Neuron (in vitro differentiated cells): ENCODE measurements around the gene DOK7.

Experiments used
- H2AFZ ChIP-seq: one replicate; pipeline ENCODE4 v1.6.1; 2013; ENCODE audit warnings: low read depth, mild to moderate bottlenecking, inconsistent platforms, low read length, moderate library complexity
- H3K27me3 ChIP-seq: one replicate; pipeline ENCODE4 v1.6.1; 2013; ENCODE audit warnings: low read length; ENCODE audit not compliant: insufficient read depth
- H3K36me3 ChIP-seq: one replicate; pipeline ENCODE4 v1.6.1; 2013; ENCODE audit warnings: low read length; ENCODE audit not compliant: insufficient read depth
- H3K4me1 ChIP-seq: one replicate; pipeline ENCODE4 v1.6.1; 2013; ENCODE audit warnings: low read length; ENCODE audit not compliant: insufficient read depth
- H3K4me3 ChIP-seq: 2 replicates; pipeline ENCODE4 v1.5.1; 2013; ENCODE audit warnings: mild to moderate bottlenecking, low read length, moderate library complexity
- H3K9me3 ChIP-seq: one replicate; pipeline ENCODE4 v1.6.1; 2013; ENCODE audit warnings: low read length

DOK7 gene

DNA sequence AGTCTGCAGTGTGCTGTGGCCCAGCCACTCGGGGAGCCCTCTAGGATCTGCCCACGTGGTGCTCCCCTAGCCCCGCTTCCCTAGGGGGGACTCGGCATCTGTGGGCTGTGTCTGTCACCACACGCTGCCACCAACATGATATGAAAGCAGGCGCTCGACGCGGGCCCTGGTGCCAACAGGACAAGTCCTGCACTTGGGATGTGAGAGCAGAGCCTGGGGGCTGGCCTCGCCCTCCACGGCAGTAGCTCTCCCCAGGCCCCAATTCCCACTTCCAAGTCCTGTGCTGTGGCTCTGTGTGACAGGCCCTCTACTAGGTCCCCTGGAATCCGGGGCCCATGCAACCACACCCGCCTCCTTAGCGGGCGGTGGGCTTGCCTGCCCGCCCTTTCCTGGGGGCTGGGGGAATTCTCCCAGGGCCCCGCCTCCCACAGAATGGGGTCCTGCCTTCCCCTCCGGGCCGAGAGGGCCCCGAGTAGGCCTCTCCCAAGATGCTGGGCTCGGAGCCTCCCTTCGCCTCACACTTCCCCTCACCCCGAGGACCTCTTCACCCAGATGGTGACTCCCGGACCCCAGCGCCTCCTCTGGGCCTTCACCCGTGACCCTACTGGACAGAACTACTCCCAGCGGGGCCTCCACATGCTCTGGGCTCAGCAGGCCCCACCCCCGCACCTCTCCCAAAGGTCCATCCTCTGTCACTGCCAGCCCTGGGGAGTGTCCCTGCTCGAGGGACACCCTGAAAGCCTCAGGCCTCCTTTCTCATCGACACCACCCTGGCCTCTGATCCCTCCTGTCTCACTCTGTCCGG, 57.9 kb downstream of the DOK7 start:
- no peaks in the 10 kb centered on the region for H3K27me3 ChIP-seq
- no peak overlapping the region for H2AFZ ChIP-seq
- no peaks in the 10 kb centered on the region for H3K9me3 ChIP-seq
- peaks cover 83% of the 10 kb centered on the region for H3K36me3 ChIP-seq
- no peaks in the 10 kb centered on the region for H3K4me1 ChIP-seq
- no peak overlapping the region for H3K4me3 ChIP-seq

DNA sequence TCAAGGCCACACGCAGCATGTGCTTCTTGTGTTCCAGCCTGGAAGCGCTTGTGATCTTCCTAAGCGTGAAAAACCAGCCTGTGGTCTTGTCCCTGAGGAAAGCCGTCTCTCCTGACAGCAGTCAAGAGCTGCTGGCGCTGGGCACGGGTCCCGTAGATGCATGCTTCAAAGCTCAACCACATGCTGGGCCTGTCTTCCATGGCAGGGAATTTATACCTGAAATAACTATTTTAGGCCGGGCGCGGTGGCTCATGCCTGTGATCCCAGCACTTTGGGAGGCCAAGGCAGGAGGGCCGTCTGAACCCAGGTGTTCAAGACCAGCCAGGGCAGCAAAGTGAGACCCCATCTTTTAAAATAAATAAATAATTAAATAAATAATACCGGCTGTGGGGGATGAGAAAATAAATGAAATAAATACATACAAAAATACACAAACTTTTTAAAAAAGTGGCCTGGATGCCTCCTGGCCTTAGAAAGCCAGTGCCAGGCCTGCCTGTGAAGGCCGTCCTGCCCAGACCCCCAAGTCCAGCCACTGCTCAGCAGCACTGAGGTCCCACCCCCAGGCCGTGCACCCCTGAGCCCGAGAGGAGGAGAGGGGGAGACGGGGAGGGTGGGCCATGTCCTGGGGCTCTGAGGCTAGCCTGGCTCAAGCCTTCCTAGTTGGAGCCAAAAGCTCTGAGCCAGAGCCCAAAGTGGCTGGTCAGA, 58.7 kb downstream of the DOK7 start:
- no peaks in the 10 kb centered on the region for H3K4me1 ChIP-seq
- no peaks in the 10 kb centered on the region for H3K9me3 ChIP-seq
- H3K27me3 ChIP-seq, result no peaks in the 10 kb centered on the region
- peaks cover 77% of the 10 kb centered on the region for H3K36me3 ChIP-seq
- no peak overlapping the region for H3K4me3 ChIP-seq
- no peak overlapping the region for H2AFZ ChIP-seq

DNA sequence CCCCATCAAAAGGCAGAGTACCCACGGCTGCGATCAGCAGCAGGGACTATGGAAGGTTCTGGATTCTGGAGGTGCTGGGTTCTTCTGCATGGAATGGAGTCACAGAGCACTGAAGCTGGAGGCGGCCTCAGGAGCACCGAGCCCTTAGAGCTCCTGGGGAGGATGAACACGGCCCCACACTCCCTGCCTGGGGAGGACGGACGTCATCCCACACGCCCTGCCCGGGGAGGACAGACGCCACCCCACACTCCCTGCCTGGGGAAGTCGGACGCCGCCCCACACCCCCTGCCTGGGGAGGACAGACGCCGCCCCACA, 59.2 kb downstream of the DOK7 start:
- Histone ChIP-seq H3K4me1 (no peaks in the 10 kb centered on the region), H2AFZ (no peak overlapping the region), H3K9me3 (no peaks in the 10 kb centered on the region), H3K27me3 (no peaks in the 10 kb centered on the region), H3K4me3 (no peak overlapping the region), H3K36me3 (peaks cover 72% of the 10 kb centered on the region)

DNA sequence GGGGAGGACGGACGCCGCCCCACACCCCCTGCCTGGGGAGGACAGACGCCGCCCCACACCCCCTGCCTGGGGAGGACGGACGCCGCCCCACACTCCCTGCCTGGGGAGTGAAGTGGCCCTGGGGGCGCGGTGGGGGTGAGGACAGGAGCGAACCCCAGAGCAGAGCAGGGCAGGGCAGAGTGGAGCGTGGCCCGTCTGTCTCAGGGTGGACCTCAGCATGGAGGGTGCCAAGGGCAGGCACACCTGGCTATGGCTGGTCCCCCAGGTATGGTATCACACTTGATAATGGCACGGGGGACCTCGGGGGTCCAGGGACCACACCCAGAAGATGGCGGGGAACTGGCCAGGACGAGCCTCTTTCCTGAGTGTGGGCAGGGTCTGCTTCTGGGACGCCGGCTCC, 59.5 kb downstream of the DOK7 start:
- no peak overlapping the region for H2AFZ ChIP-seq
- H3K9me3 ChIP-seq, result no peaks in the 10 kb centered on the region
- peaks cover 72% of the 10 kb centered on the region for H3K36me3 ChIP-seq
- H3K4me3 ChIP-seq, result no peak overlapping the region
- H3K27me3 ChIP-seq, result no peaks in the 10 kb centered on the region
- no peaks in the 10 kb centered on the region for H3K4me1 ChIP-seq

DNA sequence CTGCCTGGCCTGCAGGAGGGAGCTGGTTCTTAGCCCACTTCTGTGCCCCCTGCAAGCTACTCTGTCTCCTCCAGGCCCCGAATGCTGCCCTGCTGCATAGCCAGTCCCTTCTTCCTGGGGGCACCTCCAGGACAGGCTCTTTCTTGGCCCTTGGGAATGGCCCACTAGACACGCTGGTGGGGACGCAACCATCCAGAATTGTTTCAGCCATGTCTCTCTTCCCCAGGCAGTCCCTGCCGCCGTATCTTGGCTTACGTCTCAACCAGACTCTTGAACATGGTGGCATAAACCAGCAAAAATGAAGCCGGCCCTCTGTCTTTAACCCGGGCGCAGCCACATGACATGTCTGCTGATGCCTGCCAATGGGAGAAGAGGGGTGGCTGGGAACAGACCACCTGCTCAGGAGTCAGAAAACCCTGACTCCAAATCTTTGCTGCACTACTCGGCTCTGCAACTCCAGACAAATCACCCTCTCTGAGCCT, 60.1 kb downstream of the DOK7 start:
- Histone ChIP-seq H3K36me3 (peaks cover 67% of the 10 kb centered on the region), H3K4me3 (no peak overlapping the region), H2AFZ (no peak overlapping the region), H3K9me3 (no peaks in the 10 kb centered on the region), H3K27me3 (no peaks in the 10 kb centered on the region), H3K4me1 (no peaks in the 10 kb centered on the region)

DNA sequence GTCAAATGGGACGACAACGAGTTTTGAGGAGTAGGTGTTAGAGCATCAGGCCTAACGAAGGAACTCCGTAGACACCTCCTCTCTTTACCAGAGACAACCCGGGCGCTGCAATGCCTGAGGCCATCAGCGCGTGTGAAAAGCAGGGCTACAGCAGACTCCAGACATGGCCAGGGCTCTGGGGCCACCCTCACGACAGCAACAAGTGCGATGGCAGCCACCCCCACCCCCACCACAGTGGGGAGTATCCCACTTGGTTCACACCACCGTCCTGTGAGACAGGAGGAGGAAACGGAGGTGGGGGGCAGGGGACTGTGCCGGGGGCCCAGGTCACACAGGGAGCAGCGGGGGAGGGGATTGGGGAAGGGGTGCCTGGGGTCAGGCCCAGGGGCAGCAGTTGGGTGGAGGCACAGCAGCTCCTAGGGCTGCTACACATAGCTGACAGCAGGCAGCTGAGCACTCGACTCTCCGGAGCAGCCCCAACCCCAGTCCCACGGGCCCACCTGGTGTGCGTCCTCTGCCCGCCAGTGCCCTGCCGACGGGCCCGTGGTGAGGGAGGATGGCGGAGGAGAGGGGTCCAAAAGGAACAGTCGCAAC, 60.6 kb downstream of the DOK7 start:
- no peak overlapping the region for H2AFZ ChIP-seq
- H3K36me3 ChIP-seq, result peaks cover 68% of the 10 kb centered on the region
- no peak overlapping the region for H3K4me3 ChIP-seq
- no peaks in the 10 kb centered on the region for H3K27me3 ChIP-seq
- no peaks in the 10 kb centered on the region for H3K4me1 ChIP-seq
- H3K9me3 ChIP-seq, result no peaks in the 10 kb centered on the region

DNA sequence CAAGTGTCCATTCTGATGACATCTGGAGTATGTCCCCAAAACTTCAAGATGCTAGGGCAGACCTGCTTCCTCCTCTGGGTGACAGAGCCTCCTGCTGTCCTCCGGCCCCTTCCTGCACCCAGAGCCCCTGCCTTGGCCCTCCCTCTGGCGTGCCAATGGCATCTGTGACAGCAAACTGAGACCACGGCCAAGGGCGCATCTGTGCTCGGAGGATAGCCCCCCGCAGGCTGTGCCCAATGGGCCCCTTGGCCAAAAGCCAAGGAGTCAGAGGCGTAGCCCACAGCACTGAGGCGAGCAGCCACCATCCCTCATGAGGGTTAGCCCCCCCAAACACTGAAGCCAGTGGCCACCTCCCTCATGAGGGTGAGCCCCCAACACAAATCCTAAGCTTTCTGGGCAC, 61.2 kb downstream of the DOK7 start:
- Histone ChIP-seq H3K9me3 (no peaks in the 10 kb centered on the region), H2AFZ (no peak overlapping the region), H3K4me3 (no peak overlapping the region), H3K36me3 (peaks cover 65% of the 10 kb centered on the region), H3K4me1 (no peaks in the 10 kb centered on the region), H3K27me3 (no peaks in the 10 kb centered on the region)

DNA sequence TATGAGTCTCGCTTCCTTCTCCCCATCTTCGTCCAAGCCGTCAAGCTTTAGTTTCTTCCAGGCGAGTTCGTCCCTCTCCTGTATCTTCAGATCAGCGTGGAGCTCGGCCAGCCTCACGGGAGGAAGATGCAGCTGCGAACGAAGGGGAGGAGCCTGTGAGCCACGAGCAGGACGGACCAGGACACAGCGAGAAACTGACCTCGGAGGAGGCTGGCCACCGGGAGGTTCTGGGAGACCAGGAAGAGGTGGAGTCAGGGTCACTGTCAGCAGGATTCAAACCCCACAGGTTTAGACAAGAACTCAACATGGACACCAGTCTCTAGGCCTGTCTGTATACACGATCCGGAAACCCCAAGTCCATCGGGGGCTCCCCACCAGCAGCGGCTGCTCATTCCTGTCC, 61.8 kb downstream of the DOK7 start:
- peaks cover 64% of the 10 kb centered on the region for H3K36me3 ChIP-seq
- H3K9me3 ChIP-seq, result no peaks in the 10 kb centered on the region
- H3K4me1 ChIP-seq, result peaks cover 5% of the 10 kb centered on the region
- H2AFZ ChIP-seq, result no peak overlapping the region
- H3K4me3 ChIP-seq, result no peak overlapping the region
- no peaks in the 10 kb centered on the region for H3K27me3 ChIP-seq

DNA sequence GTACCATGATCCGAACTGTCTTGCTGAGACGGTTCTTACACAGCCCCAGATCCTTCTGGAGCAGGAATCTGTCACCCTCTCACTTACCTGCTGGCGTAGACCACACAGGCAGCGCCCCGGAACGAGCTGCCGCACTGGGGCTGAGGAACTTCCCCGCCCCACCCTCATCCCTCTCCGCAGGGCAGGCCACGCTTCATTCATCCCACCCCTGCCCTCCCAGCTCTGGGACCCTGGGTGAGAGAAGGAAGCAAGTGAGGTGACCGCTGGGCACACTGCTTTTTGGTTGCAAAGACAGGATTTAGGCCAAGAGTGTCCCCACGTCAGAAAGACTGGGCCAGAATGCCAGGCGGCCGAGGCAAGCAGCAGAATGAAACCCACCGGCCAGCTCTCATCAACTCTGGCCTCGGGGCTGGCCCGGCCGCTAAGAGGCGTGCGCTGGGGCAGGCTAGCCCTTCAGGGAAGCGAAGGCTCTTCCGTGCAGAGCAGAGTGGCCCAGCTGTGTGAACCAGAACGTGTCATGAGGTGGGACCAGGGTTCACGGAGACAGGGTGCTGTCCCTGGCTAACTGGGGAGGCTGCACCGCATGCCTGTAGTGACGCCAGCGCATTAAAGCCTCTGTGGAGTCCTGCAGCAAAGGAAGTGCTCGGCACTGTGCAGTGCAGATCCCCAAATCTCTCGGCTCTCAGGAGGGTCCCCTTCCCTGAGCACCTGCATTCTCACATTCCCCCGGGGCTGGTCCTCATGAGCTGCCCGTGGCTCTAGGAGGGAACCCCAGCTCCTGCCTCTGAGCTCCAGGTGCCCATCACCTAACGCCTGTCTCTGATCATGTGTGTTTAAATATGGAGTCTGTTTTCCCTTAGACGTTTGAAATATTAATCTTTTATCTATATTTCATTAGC, 62.7 kb downstream of the DOK7 start:
- Histone ChIP-seq H3K36me3 (peaks cover 58% of the 10 kb centered on the region), H3K4me1 (peaks cover 10% of the 10 kb centered on the region), H2AFZ (no peak overlapping the region), H3K9me3 (no peaks in the 10 kb centered on the region), H3K4me3 (no peak overlapping the region), H3K27me3 (no peaks in the 10 kb centered on the region)

DNA sequence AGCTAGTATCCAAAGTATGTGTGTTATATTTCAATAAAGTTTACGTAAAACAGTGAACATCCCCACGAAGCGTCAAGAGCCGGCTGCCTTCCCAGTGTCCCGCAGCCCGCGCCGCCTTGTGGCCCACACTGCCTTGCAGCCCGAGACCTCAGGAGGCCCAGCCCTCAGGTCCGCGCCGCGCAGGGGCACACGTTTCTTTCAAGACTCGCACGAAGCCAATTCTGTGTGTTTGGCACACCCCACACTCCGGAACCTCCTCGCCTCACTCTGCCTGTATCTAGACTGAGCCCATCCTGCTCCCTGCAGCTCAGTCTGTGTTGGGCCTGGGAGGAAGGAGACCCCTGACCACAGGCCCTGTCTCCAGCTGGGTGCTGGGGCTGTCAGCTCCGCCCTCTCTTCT, 63.4 kb downstream of the DOK7 start:
- H3K4me1 ChIP-seq, result peaks cover 17% of the 10 kb centered on the region
- no peaks in the 10 kb centered on the region for H3K9me3 ChIP-seq
- no peaks in the 10 kb centered on the region for H3K27me3 ChIP-seq
- peaks cover 52% of the 10 kb centered on the region for H3K36me3 ChIP-seq
- H2AFZ ChIP-seq, result no peak overlapping the region
- no peak overlapping the region for H3K4me3 ChIP-seq

DNA sequence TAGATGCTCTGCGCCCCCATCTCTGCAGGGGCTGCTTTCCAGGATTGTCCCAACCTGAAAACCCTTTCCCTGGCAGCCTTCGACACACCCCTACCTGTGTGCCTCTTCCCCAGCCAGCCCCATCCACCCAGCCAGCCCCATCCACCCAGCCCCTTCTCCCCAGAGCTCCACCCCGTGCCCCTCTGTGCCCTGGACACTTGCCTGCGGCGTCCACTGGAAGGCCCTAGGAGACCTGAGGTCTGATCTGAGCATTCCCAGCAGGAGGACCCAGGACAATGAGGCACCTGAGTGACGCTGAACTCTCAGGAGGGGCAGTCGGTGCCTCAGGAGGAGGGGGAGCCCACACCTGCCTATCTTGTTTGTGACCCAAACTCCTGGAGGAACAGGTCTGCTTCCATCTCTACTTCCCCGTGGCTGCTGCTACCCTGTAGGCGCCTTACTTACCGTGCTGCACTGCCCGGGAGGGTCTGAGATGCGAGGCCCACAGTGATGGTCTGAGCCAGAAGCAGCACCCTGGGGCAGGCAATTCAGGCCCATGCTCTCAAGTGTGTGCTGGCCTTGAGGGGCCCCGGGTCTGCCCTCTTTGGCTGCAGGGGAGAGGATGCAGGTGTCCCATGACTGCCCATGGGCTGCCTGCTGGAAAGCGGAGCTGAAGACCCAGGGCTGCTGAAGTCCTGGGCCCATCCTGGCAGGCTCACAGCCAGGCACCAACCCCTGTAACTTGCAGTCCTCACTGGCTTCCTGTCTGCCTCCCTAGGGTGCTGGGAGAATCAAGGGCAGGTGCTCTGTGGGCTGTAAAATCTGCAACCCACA, 64.2 kb downstream of the DOK7 start:
- peaks cover 45% of the 10 kb centered on the region for H3K36me3 ChIP-seq

More for the DNA sequence above, 64.2 kb downstream of the DOK7 start:
- no peak overlapping the region for H2AFZ ChIP-seq
- no peak overlapping the region for H3K4me3 ChIP-seq
- peaks cover 19% of the 10 kb centered on the region for H3K4me1 ChIP-seq
- H3K27me3 ChIP-seq, result no peaks in the 10 kb centered on the region
- H3K9me3 ChIP-seq, result no peaks in the 10 kb centered on the region
